ENCODE data around the gene PCSK9. TPM values are rescaled to one million over a fixed set of nuclear protein-coding genes. Genes with fewer than 3 reads are reported as not detected.

The PCSK9 gene
- total RNA-seq, 1 donor from 2014 or later: 1.1 TPM

DNA sequence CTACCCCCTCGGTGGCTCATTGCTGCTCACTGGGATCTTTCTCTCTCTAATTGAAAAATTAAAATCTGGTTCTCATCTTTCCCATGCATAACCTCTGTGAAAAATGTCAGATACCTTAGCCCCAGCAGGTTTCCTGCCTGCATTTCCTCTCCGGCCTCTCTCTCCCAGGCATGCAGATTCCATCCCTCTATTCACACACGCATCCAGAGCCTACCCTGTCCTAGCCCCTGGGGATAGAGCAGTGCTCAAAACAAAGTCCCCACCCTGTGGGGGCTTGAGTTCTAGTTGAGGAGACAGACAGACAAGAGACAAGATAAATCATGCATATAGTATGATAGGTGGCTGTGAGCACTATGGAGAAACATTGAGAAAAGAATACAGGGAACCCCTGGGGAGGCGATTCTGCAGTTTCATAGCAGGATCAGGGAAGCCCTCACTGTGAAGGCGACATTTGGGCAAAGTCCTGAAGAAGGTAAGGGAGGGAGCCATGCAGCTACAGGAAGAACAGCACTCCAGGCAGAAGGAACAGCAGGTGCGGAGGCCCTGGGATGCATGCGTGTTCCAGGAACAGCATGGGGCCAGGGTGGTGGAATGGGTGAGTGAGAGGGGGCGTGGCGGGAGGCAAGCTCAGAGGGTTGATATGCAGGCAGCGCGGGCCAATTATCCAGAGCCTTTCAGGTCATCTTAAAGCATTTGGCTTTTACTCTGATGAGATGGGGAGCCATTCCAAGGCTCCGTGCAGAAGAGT is 44.2 kb upstream of the PCSK9 start:
- TF ChIP-seq, protein P1, sequence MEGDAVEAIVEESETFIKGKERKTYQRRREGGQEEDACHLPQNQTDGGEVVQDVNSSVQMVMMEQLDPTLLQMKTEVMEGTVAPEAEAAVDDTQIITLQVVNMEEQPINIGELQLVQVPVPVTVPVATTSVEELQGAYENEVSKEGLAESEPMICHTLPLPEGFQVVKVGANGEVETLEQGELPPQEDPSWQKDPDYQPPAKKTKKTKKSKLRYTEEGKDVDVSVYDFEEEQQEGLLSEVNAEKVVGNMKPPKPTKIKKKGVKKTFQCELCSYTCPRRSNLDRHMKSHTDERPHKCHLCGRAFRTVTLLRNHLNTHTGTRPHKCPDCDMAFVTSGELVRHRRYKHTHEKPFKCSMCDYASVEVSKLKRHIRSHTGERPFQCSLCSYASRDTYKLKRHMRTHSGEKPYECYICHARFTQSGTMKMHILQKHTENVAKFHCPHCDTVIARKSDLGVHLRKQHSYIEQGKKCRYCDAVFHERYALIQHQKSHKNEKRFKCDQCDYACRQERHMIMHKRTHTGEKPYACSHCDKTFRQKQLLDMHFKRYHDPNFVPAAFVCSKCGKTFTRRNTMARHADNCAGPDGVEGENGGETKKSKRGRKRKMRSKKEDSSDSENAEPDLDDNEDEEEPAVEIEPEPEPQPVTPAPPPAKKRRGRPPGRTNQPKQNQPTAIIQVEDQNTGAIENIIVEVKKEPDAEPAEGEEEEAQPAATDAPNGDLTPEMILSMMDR (conservative IDR thresholded peaks at IDR 0.05; ENCODE audit: low read depth, low read length): no peak
- DNase-seq (ENCODE audit: low read depth): no peak
- H3K4me3 ChIP-seq (ENCODE audit: low read depth, low read length): no peak overlapping the region

DNA sequence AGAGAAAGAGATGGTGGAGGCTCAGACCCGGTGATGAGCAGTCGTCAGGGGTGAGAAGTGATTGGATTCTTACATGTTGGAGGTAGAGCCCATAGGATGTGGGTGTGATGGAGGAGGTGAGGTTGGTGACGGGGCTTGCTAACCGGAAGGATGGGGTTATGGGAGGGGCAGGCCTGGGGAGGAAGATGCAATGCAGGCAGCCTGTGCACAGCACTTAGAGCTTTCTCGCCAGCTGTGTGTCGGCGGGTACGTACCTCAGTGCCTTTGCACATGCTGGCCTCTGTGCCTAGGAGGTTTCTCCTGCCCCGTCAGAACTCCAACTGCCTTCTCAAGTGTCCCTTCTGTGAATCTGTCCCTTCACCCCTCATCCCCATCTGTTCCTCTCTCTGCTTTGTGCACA is 43.5 kb upstream of the PCSK9 start:
- no peak for DNase-seq (ENCODE audit: low read depth)
- TF ChIP-seq, protein P1 (conservative IDR thresholded peaks at IDR 0.05; ENCODE audit: low read depth, low read length): no peak
- H3K4me3 ChIP-seq (ENCODE audit: low read depth, low read length): no peak overlapping the region

DNA sequence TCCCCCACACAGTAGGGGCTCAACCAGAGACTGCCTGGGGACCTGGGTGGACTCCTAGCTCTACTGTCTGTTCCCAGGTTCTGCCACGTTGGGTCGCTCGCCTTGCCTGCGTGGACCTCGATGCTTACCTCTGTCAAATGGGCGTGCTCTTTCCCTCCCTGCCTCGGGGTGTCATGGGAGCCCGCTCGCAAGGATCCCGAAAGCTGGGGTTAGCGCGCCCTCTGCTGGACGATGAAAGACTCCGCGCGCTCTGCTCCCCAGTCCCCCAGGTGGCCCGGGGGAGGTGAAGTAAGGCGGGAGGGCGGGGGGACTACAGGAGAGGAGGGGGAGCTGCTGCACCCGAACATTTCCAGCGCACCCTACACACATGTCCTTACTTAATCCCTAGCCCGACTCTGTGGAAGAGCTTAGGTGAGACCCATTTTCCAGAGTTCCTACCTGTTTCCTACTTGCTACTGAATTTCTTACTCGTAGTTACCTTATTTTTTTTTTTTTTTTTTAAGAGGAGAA is 42.9 kb upstream of the PCSK9 start:
- peak overlapping the region; percentile 19 for H3K4me3 ChIP-seq (ENCODE audit: low read depth, low read length)
- no peak for DNase-seq (ENCODE audit: low read depth)
- TF ChIP-seq, protein P1 (conservative IDR thresholded peaks at IDR 0.05; ENCODE audit: low read depth, low read length): peak; percentile 79

DNA sequence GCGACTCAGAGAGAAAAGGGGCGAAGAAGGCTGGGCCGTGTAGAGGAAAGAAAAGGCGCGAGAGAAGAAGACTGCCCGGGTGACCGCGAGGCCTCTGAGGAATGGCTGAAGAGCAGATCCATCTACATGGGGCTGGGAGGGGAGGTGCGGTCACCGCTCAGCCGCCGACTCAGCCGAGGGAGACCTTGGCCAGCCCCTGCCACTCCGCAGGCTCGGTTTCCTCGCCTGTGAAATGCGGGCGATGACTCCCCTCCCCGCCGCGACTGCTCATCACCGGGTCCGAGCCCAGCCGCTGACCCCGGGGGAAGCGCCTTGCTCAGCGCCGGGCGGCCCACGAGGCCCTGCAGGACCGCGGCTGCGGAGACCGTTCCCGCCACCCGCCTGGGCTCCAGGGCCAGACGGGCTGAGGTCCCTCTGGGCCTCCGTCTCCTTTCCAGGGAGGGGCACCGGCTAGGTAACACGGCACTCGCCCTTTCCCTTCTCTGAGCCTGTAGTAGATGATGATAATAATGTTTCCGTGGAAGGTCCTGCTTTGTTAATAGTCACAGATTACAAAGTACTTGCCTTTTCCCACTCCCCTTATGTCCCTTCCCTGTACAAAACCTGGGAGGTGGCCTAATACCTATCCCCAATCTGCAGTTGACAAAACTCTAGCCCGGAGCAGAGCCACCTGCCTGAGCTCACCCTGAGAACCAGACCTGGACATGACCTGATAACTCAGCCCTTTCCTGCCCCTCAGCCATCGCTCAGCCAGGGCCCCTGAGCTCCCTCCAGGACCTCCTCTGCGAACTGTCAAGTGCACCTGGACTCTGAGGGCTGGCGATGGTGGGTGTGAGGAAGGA is 42.3 kb upstream of the PCSK9 start:
- H3K4me3 ChIP-seq (ENCODE audit: low read depth, low read length): peak overlapping the region; percentile 19
- DNase-seq (ENCODE audit: low read depth): no peak

DNA sequence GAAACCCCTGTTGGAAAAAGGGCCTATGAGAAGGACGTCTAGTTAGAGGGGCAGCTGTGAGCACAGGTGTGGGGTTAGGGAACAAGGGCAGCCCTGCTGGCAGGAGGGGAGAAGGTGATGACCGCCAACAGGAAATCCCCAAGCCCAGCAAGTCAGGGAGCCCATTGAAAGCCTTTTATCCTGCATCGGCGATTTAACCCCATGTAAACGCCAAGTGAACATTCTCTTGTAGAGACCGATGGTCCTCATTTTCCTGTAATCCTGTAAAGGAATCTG is 41.7 kb upstream of the PCSK9 start:
- no peak overlapping the region for H3K4me3 ChIP-seq (ENCODE audit: low read depth, low read length)
- TF ChIP-seq, protein P1 (conservative IDR thresholded peaks at IDR 0.05; ENCODE audit: low read depth, low read length): no peak
- DNase-seq (ENCODE audit: low read depth): no peak

More for the DNA sequence above, 42.3 kb upstream of the PCSK9 start:
- TF ChIP-seq, protein P1 (conservative IDR thresholded peaks at IDR 0.05; ENCODE audit: low read depth, low read length): no peak

DNA sequence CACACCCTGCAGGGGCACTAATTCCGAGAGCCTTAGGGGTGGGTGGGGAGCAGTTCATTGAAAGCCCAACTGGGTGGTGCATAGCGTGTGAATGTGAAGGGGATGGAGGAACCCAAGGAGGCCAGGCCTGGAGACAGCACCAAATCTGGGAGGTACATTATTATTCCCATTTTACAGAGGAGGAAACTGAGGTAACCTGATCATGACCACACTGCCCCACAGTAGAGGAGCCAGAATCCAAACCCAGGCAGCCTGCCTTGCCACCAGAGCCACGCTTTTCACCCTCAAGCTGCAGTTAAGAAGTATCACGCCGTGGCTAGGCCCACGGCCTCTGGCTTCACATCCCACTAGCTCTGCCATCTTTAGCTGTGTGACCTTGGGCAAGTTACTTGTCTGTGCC is 41.2 kb upstream of the PCSK9 start:
- TF ChIP-seq, protein P1 (conservative IDR thresholded peaks at IDR 0.05; ENCODE audit: low read depth, low read length): no peak
- no peak for DNase-seq (ENCODE audit: low read depth)
- H3K4me3 ChIP-seq (ENCODE audit: low read depth, low read length): no peak overlapping the region
